Stimulated activated CD8-positive, alpha-beta memory T cell treated with anti-CD3 and anti-CD28 coated beads, Interleukin-2, amount 100 ng/mL, for 1 hour (primary cell): ENCODE results near the gene SLC7A8.

ENCODE experiments used
- DNase-seq, 2 donors: peaks; one replicate each; pipeline ENCODE4 v3.0.0-alpha.2; 2020; ENCODE audit warnings: low read depth in 2 of 2

Gene SLC7A8

GRCh38 chr14:23130871-23131270 is 52.6 kb downstream of the SLC7A8 start:
- DNase-seq = no peak

DNA sequence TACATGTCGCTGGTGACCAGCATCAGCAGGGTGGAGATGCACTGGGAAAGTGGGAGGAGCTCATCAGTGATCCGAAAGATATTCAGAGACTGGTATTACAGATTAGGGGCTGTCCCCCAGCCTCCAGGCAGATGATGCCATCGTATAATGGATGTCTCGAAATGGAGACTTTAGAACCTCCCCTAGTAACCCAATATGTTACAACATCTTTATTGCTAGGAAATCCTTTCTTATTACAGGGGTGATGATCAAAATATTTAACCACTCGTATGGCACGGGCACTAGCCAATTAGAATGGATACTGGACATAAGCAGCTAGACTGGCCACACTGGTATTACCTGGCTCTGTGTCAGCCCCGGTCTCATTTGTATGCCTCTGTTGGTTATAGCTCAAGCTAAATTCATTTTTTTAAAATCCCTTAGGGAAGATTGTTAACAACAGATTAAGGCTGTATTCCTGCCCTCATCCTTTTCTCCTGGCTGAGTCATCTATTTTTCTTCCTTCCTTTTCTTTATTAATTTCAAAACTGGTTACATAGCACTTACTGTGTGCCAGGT is 53.6 kb downstream of the SLC7A8 start:
- no peak for DNase-seq

DNA sequence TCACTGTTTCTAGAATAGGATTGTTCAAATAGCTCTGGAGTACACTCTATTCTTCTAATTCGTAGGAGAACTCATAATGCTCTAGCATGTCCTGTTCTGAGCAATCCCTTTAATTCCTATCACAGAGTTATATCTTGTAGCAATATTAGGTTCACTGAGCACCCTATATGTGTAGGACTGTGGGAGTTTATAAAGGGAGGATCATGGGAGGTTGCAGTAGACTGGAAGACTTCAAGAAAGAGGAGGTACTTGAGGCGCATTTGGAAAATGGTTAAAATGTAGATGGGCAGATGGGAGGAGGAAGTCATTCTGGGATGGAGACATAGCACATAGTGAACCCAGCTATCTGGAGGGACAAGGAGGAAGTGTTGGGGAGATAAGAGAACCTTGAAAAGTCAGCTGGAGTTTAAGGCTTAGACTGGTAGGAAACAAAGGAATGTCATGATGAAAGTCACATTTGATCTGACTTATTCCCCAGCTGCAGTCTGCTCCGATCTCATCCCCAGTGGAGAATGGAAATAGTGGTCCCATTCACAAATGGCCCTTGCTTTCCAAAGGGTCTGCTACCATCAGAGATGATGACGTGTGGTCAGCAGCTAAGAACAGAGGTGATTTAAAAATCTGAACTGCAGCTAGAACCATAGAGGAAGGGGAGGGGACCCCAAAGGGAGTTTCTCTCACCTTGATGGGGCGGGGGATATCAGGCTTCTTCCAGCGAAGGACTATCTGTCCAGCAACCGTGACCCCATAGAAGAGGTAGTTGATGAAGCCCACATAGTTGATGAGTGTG is 54.3 kb downstream of the SLC7A8 start:
- DNase-seq = no peak

- no peak for DNase-seq
These were observed 55.6 kb downstream of the SLC7A8 start for GRCh38 chr14:23127861-23128260.

DNA sequence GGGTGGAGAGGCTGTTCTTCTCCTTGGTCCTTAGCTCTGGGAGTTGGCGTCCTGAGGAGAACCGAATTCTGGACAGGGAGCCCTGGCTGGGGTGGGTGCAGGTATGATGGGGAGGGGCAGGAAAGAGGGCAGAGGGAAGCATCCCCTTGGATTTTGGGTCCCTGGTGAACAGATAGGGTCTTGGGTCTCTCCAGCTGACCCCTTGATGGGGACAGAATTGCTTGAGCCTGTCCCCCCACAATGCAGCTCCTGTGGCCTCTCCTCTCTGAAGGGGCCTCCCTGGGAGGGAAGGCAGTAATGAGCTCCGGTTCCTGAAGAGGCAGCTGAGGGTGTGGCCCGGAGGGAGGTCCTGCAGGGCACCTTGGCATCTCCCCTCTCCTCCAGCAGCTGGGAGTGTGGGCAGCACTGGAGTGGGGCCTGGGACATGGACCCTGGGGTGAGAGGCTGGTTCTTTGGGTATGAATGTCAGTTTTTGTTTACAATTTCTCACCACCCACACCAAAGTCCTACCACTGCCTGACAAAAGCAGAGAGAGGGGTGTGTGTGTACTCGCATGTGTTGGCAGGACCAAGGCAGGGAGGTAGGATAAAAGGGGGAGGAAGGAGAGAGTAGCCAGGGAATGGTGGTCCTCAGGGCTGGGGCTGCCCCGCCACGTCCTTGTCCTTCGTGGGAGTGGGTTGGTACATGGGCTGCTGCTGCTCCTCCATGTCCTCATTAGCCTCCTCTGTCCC is 56.7 kb downstream of the SLC7A8 start:
- DNase-seq = no peak

- DNase-seq = no peak
These were observed 57.4 kb downstream of the SLC7A8 start for GRCh38 chr14:23125933-23126524.

- DNase-seq = no peak
These were observed 58.4 kb downstream of the SLC7A8 start for GRCh38 chr14:23125011-23125410.

- no peak for DNase-seq
These were observed 59.0 kb downstream of the SLC7A8 start for GRCh38 chr14:23124337-23124954.

GRCh38 chr14:23123419-23123818 is 60.0 kb downstream of the SLC7A8 start:
- DNase-seq = no peak

DNA sequence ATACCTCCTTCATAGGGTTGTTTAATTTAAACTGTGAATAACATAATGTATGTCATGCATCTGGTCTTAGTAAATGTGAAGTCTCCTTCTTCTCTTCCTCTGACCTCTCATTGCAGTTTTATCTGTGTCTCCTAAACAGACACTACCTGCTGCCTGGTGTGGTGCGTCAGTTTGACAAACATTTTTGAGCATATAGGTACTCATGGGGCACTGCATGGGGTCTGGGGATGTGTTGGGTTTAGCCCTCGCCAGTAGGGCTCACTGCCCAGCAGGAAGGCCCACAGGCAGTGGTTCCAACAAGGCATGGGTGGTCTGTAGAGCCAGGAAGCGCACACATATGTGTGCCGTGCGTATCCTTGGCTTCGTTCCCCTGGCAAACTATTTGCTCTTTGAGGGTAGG is 61.4 kb downstream of the SLC7A8 start:
- no peak for DNase-seq

- DNase-seq = no peak
These were observed 62.1 kb downstream of the SLC7A8 start for GRCh38 chr14:23121361-23121771.

DNA sequence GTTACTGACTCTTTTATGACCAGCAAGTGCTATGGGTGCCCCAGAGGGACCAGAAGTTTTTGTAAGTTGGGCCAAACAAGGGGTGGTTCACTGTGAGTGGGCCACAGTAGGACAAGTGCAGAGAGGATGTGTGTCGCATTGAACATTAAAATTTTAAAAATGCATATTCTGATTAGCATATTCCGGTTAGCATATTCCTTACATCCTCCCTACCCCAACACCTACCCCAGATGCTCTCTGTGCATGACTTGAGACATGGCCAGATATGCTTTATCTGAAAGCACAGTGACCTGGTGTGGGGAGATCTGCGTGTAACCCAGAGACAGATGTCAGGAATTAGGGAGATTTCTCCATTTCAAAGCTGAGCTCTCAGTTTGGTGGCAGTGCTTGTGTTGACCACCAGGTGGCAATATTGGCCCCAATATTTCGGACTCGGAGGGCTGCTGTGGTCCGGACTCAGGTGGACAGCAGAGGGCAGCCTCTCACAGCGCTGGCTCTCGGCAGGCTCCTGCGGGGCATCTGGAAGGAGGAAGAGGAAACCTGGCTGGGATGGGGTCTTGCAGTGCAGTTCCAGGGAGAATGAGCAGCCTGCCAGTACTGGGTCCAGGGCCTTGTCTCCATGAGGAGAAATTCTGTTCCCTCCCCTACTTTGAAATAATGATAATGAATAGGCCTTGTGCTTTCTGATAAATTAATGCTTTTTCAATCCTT is 62.8 kb downstream of the SLC7A8 start:
- peak; percentile 50 to 51 for DNase-seq

GRCh38 chr14:23119363-23120327 is 63.8 kb downstream of the SLC7A8 start:
- DNase-seq = no peak

- no peak for DNase-seq
These were observed 64.7 kb downstream of the SLC7A8 start, which contains the start of gene CEBPE for GRCh38 chr14:23118506-23119362. TSS of gene CEBPE (minus strand) at chr14:23119255. CDS start at chr14:23119091, 164 bp downstream.

GRCh38 chr14:23117371-23118020 is 66.0 kb downstream of the SLC7A8 start:
- no peak for DNase-seq

DNA sequence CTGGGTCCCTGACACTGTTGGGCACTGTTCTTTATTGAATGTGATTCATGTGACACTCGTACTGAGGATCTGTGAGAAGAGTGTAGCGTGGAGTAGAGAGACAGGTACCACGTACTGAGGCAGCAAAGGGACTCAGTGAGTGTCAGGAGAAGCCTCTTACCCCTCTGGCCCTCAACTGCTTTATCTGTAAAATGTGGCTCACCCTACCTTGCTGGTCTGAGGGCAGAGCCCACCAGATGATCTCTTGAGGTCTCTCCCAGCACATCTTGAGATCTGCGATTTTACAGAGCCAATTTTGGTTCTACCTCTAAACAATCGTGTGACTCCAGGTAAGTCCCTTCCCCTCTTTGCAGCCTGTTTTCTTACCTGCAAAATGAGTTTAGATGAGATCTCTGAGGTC is 67.5 kb downstream of the SLC7A8 start:
- DNase-seq = no peak

- DNase-seq = no peak
These were observed 68.3 kb downstream of the SLC7A8 start for GRCh38 chr14:23115039-23115731.

DNA sequence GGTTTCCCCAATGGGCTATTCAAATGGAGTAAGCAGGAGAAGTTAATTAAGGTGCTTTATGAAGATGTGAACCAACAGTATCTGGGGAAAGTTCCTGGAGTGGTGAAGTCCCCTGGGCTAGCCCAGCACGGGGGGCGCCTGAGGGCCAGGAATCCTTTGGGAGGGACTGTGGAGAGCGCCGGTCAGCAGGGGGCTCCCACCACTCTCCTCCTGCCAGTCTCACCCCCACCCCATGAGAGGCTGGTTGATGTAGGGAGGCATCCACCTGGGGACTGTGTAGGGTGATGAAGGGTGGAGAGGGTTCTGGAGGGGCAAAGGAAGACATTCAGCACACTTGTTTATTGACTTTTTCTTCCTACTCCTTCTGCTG is 68.8 kb downstream of the SLC7A8 start:
- no peak for DNase-seq
